ENCODE data around the gene CASQ2.

CASQ2 gene

DNA sequence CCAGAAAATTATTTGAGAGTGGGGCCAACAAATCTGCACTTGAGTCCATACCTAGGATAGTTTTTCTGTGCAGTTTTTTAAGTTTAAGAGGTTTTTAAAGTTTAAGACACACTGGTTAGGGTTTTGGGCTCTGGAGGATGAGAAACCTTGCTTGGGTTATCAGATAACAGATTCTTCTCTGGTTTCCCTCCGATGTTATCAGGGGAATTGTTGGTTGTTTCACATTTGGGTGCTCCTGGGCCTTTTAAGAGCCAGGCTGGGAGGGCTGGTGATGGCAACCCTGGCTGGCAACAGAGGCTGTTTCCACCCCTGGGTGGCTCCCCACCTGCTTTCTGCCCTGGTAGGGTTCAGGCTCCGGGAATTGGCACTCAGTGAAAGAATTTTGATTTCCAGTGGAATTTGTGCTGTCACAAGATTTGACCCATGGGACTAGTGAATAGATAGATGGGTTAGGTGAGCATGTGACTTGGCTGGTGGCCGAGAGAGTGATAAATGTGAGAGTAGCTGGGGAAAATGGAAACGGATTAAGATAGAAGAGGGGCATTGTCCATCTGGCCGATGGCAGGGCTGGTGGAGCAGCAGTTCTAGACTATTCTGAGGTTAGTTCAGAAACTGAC, 111.9 kb downstream of the CASQ2 start:
- H3K4me3 ChIP-seq (ENCODE audit: low read depth, low read length) = no peak overlapping the region
- TF ChIP-seq, protein P1, sequence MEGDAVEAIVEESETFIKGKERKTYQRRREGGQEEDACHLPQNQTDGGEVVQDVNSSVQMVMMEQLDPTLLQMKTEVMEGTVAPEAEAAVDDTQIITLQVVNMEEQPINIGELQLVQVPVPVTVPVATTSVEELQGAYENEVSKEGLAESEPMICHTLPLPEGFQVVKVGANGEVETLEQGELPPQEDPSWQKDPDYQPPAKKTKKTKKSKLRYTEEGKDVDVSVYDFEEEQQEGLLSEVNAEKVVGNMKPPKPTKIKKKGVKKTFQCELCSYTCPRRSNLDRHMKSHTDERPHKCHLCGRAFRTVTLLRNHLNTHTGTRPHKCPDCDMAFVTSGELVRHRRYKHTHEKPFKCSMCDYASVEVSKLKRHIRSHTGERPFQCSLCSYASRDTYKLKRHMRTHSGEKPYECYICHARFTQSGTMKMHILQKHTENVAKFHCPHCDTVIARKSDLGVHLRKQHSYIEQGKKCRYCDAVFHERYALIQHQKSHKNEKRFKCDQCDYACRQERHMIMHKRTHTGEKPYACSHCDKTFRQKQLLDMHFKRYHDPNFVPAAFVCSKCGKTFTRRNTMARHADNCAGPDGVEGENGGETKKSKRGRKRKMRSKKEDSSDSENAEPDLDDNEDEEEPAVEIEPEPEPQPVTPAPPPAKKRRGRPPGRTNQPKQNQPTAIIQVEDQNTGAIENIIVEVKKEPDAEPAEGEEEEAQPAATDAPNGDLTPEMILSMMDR (IDR thresholded peaks at IDR 0.05; ENCODE audit: borderline replicate concordance, insufficient read depth, low read depth, low read length) = no peak

DNA sequence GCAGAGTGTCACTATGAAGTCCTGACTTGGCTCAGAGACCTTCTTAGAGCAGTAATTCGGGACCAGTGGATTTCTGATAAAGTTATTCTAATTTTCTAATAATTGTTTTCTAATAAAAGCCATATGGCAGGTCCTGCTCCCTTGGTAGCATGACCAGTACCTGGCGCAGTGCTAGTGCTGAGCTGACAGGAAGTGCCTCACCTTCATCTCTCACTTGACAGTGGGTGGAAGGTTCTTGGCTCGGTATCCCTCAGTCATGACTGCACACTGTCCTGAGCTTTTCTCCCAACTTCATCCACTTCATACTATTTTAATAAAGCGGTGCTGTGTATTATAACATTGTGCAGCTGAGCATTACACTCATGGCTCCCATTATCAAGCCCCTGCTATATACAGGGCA, 112.6 kb downstream of the CASQ2 start:
- TF ChIP-seq, protein P1 (IDR thresholded peaks at IDR 0.05; ENCODE audit: borderline replicate concordance, insufficient read depth, low read depth, low read length) = no peak
- H3K4me3 ChIP-seq (ENCODE audit: low read depth, low read length) = no peak overlapping the region

DNA sequence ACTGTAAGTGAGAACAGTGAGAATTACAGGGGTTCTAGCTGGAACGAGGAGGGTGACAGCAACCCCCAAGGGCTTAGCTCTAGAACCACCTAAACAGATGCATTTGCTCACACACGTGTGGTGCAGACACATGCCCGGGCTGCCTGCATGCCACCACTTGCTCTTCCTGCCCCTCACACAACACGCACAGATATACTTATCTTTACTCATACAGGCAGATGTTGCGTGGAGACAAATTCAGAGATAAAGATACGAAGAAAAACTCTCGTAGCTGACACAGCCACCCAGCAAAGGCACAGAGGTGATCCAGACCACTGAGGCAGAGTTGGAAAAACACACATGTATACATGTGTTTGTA, 113.2 kb downstream of the CASQ2 start:
- TF ChIP-seq, protein P1 (IDR thresholded peaks at IDR 0.05; ENCODE audit: borderline replicate concordance, insufficient read depth, low read depth, low read length) = no peak
- H3K4me3 ChIP-seq (ENCODE audit: low read depth, low read length) = no peak overlapping the region

DNA sequence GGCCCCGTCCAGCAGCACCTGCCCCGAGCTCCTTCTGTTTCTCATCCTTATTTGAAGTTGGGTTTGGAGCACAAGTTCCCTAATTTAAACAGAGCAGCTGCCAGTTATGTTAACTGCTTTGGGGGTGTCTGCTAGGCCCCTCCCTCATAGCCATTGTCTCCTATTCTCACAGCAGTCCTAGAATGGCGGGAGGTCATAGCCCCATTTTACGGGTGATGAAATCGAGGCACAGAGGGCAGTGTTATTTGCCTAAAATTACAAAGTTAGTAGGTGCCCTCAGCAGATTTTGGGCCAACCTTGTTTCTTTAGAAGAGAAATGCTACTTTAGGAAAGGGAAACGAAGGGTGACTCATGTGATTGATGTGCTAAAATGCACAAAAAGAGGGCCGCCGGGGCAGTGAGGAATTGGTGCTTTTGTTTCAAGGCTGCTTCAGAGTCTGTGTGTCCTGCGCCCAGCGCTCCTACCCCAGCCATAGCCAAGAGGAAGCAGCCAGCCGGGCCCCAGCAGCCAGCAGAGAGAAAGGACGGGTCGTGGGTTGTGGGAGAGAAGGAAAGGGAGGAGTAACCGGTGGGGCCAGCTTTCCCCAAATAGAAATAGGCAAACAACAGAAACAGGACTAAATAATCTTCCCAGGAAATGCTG, 113.7 kb downstream of the CASQ2 start:
- no peak overlapping the region for H3K4me3 ChIP-seq (ENCODE audit: low read depth, low read length)

DNA sequence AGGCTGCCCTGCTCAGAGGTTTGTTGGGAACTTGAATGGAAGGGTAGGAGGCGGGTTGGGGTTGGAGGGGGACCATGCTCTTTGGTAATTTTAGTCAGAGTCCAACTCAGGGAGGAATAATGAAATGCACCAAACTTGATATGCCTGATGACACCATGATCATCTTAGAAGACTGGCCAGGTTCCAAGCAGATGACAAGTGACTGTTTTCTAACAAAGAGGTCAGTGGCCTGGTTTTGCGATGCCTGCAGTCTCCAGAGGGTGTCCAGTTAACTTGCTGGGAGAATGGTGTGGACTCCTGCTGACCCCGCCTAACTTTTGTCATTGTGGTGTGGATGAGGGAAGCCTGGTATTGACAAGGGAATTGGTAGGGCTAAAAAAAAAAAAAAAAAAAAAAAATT, 114.4 kb downstream of the CASQ2 start:
- no peak overlapping the region for H3K4me3 ChIP-seq (ENCODE audit: low read depth, low read length)
- TF ChIP-seq, protein P1 (IDR thresholded peaks at IDR 0.05; ENCODE audit: borderline replicate concordance, insufficient read depth, low read depth, low read length) = no peak

More for the DNA sequence above, 113.7 kb downstream of the CASQ2 start:
- TF ChIP-seq, protein P1 (IDR thresholded peaks at IDR 0.05; ENCODE audit: borderline replicate concordance, insufficient read depth, low read depth, low read length) = no peak

DNA sequence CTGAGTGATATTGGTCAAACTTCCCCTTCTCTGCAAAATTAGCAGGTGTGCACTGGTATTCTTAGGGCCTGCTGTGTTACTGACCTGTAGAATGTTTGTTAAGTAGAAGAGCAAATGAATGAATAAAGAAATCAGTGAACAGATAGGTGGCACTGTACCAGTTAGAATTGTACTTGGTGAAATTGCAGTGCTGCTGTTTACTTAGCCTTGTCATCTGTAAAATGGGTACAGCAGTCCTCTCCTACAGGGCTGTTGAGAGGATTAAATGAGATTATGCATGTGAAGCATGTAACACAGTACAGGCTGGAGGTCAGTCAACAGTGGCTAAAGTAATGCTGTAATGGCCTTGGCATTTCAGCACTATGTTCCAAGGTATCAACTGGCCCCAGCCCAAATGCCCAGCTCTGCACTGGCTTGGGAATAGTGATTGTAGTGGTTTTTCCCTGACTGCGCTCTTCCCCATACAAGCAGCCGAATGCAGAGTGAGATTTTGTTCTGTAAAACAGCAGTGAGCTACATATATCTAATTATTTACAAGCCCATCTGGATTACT, 116.2 kb downstream of the CASQ2 start:
- H3K4me3 ChIP-seq (ENCODE audit: low read depth, low read length) = no peak overlapping the region
- TF ChIP-seq, protein P1 (IDR thresholded peaks at IDR 0.05; ENCODE audit: borderline replicate concordance, insufficient read depth, low read depth, low read length) = no peak

DNA sequence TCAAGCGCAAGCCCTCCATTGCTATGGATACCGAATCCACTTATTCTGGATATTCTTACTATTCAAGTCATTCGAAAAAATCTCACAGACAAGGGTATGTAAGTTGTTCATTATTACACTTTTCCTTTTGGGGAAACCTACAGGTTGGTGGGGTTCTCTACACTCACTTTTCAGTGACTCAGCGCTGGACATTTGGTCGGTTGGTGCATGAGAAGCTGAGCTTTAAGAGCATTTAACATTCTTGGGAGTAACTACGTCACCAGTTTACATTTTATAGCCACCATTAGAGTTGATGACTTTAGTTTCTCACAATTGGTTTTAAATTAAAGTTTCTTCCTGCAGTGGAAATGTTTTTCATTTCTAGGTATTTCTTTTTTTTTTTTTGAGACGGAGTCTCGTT, 117.1 kb downstream of the CASQ2 start:
- TF ChIP-seq, protein P1 (IDR thresholded peaks at IDR 0.05; ENCODE audit: borderline replicate concordance, insufficient read depth, low read depth, low read length) = no peak
- H3K4me3 ChIP-seq (ENCODE audit: low read depth, low read length) = no peak overlapping the region

Measured in GM12875 (cell line).